ENCODE results near the gene RPP38.

The RPP38 gene, protein sequence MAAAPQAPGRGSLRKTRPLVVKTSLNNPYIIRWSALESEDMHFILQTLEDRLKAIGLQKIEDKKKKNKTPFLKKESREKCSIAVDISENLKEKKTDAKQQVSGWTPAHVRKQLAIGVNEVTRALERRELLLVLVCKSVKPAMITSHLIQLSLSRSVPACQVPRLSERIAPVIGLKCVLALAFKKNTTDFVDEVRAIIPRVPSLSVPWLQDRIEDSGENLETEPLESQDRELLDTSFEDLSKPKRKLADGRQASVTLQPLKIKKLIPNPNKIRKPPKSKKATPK

DNA sequence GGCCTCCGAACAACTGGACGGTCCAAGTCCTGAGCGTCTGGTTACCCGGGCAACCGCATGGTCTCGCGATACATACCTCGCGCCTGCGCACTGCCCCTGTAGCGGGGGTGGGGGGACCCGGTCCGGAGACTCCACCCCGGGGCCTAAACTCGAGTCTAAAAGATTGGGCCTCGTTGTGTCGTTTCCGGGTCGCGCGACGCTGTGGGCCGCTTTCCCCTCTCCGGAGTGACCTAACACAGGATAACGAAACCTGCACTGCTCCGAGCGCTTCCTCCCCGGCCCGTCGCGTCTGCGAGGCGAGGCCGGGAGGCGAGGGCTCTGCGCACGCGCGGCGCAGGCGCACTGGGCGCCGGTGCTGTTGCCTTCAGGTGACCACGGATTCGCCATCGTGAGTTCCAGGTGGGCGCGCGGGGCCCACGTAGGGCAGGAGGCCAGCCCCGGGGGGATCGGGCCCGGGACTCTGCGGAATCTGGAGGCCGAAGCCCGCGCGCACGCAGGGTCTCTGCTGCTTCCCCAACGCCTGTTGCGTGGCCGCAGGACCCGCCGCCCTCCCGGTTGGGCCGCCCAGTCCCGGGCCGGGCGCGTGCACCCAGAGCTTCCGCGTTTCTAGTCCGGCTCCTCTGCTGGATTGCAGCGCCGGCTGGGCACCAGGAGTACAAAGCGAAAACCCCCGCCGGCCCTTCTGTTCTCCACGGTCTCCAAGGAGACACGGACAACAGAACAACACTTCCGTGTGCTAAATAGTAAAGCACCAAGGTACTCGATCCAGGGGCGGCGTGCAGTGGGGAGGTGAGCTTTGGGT, at the start of gene RPP38:
Gene RPP38, plus strand, starts transcription at position 345 of the 802 bp plus-strand sequence. CDS start 5,960 bp downstream, outside the sequence.
- DNase-seq (ENCODE audit: low read depth) = peak; percentile 91

DNA sequence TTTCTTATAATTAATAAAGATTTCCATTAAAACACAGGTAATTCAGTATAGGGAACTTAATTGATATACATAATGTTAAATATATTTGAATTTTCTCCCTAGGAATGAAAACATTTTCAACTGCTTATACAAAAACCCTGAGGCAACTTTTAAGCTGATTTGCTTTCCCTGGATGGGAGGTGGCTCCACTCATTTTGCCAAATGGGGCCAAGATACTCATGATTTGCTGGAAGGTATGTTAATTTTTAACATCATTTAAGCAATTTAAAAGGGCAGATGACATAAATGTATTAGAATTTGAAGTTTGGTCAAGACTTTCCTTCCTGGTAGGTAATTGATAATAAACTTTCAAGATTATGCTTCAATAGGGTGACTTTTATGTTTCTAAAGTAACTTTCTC, 47.6 kb upstream of the RPP38 start:
- no peak for DNase-seq (ENCODE audit: low read depth)

DNA sequence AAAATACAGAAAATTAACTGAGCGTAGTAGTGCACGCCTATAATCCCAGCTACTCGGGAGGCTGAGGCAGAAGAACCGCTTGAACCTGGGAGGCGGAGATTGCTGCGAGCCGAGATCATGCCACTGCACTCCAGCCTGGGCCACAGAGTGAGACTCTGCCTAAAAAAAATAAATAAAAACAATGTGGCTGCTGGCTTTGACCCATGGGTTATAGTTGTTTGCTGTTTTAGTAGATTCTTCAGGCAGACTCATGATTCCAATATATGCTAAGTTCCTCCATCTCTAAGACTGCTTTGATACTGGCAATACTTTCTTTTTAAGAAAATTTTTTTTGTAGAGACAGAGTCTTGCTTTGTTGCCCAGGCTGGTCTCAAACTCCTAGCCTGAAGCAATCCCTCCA, 45.0 kb upstream of the RPP38 start:
- DNase-seq (ENCODE audit: low read depth) = no peak

DNA sequence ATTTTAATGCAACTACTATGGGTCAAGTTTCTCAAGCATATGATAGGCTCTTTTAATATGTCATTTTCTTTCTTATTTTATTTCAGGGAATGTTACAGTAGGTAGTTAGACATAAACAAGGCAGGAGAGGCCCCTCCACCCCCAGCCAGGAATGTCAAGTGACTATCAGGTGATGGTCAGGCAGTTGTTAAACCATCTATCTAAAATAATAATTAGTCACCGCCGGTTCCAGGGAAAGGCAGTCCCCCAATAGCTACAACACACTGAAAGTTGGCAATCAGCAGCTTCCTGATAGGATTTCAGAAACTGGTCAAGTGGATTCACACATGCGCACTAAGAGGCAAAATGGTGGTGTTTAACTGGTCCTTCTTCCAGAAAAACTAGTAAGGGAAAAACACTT, 44.1 kb upstream of the RPP38 start:
- DNase-seq (ENCODE audit: low read depth) = no peak

DNA sequence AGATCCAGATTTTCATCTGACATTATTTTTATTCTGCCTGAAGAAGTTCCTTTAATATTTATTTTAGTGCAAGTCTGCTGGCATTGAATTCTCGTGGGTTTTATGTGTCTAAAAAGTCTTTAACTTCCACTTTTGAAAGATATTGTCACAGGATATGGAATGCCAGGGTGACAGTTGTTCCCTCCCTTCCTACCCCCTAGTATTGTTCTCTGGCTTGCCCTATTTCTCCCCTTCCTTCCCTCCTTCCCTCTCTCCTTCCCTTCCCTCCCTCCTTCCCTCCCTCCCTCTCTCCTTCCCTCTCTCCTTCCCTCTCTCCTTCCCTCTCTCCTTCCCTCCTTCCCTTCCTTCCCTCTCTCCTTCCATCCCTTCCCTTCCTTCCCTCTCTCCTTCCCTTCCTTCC, 38.5 kb upstream of the RPP38 start:
- no peak for DNase-seq (ENCODE audit: low read depth)

DNA sequence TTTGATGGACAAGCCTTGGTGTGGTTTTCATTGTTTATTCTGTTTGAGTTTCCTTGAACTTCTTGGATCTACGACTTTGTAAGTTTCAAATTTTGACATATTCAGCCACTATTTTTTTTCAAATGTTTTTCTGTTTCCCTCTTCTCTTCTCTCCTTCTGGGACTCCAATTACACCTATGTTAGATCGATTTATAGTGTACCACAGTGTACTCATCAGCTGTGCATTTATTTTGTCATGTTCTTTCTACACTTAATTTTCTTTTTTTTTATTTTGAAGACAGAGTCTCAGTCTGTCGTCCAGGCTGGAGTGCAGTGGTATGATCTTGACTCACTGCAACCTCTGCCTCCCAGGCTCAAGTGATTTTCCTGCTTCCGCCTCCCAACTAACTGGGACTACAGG, 37.2 kb upstream of the RPP38 start:
- DNase-seq (ENCODE audit: low read depth) = no peak

DNA sequence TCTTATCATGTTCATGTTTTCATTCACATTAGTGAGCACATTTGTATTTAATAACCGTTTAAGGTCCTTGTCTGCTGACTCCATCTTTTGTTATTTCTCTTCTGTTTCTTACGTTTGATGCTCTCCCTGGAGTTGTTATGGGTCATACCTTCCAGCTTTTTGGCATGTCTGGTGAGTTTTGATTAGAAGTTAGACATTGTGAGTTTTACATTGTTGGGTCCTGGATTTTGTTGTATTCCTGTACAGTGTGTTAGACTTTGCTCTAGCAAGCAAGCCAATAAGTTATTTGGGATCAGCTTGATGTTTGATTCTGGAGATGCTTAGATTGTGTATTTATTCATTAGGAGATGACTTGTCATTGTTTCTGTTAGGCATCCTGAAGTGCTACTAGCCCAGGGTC, 36.5 kb upstream of the RPP38 start:
- DNase-seq (ENCODE audit: low read depth) = no peak

DNA sequence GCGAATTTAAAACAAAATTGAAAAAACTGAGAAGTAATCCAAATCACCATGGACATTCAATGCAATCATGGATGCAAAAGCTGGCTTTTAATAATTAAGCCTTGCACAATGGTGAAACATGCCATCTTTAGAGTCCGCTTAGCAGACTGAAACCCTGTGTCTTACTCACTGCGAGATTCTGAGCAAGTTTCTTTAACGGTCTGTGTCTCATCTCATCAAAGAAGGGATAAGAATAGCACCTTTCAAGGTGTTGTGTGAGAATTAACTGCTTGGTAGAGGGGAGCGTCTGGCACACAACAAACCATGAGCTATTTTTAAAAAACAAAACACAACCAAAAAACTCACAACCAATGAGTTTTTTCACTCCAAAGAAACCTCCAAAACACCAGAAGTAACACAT, 30.0 kb upstream of the RPP38 start:
- no peak for DNase-seq (ENCODE audit: low read depth)

DNA sequence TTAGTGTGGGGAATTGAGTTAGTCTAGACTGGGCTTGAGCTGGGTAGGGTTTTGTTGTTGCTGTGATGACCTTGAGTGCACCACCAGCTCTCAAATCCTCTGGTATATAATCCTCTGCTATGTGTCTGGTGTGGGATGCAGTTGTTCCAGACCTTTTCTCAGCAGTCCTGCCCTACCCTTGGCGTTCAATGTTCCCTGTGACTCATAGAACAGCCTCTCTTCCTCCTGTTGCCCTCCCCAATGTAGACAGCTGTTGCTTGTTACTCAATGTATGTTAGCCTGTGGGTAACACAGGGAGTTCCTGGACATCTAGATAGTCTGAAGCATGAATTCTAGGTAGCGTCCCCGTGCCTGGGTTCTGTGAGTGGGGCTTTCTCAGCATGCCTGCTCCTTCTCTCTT, 28.4 kb upstream of the RPP38 start:
- DNase-seq (ENCODE audit: low read depth) = peak; percentile 17

DNA sequence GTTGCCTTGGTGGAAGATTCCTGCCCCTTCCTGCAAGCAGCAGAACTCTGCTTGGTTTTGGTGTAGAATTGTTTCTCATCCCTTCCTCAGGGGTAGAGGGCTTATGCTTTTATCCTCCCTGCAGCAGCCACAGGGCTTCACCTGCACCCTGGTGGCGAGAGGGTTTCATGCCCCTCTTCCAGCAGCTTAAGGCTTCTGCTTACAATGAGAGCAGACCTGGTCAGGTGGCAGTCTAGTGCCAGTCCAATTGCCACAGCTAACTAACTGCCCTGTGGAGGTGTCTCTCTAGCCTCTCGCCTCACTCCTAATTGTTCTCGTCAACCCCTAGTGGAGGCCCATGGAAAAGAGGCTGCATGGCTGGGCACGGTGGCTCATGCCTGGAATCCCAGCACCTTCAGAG, 27.9 kb upstream of the RPP38 start:
- DNase-seq (ENCODE audit: low read depth) = no peak

DNA sequence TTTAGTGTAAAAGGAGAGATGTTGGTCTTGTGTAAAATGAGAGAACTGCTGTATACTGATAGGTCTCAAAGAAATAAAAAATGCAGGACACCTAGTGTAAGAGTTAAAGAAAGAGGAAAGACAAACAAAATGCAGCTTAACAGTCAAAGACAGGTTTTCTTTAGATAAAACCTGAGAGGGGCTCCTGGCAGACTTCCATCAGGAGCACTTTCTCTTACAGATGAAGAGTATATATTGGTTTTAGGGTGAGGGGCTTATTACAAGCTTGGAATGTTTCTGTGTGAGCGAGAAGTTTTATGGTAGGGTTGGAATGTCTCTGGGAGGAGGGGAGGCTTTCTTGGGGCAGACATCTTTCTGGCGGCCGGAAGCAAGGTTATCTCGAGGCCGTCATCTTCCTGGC, 24.8 kb upstream of the RPP38 start:
- no peak for DNase-seq (ENCODE audit: low read depth)

DNA sequence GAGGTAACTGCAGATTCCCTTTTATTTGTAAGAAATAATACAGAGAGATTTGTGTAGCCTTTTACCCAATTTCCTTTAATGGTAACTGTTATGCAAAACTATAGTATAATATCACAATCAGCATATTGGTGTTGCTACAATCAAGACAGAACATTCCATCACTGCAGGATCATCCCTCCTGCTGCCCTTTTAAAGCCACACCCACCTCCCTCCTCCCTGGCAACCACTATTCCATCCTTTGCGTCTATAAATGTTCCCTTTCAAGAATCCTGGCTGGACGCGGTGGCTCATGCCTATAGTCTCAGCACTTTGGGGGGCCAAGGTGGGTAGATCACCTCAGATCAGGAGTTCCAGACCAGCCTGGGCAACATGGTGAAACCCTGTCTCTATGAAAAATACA, 21.7 kb upstream of the RPP38 start:
- DNase-seq (ENCODE audit: low read depth) = no peak

DNA sequence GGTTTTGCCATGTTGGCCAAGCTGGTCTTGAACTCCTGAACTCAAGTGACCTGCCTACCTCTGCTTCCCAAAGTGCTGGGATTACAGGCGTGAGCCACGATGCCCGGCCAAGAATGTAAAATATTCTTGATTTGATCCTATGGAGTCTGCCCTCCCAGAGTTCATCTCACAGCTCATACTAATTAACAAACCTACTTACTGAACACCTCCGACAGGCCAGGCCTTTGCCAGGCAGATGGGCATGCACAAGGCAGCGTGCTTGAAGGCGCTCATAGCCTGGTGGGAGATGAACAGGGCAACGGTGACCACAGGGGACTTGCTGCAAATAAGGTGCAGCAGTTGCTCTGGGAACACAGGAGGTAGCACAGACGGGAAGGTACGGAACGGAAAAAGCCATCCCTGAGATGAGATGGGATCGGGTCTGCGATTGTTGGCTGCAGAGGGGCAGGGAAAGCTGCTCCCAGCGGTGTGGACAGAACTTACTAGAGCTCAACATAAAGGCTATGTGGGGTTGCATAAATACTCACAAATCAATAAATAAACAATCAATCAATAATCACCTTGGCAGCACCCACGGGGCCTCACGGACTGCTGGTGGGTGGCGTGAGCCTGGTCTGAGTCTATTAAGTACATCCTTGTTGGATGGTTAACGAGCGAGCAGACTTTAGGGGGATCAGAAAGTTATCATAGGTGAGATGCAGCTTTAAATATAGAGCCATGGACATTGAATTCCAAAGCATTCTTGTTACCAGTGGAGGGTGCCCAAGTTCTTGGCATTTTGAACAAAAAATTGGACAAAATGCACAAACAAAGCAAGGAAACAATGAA, 13.3 kb upstream of the RPP38 start:
- no peak for DNase-seq (ENCODE audit: low read depth)

DNA sequence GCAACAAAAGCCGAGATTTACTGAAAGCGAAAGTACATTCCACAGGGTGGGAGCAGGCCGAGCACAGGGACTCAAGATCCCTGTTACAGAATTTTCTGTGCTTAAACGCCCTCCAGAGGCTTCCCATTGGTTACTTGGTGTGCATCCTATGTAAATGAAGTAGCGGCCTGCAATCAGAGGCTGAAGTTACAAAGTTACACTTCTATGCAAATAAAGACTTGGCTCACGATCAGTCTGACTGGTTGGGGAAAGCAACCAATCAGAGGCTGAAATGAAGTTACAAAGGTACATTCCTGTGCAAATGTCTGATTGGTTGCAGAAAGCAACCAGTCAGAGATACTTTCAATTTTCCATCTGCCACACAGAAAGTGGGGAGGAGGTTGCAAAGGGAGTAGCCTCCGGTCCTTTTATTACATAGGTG, 12.6 kb upstream of the RPP38 start:
- peak; percentile 93 for DNase-seq (ENCODE audit: low read depth)

DNA sequence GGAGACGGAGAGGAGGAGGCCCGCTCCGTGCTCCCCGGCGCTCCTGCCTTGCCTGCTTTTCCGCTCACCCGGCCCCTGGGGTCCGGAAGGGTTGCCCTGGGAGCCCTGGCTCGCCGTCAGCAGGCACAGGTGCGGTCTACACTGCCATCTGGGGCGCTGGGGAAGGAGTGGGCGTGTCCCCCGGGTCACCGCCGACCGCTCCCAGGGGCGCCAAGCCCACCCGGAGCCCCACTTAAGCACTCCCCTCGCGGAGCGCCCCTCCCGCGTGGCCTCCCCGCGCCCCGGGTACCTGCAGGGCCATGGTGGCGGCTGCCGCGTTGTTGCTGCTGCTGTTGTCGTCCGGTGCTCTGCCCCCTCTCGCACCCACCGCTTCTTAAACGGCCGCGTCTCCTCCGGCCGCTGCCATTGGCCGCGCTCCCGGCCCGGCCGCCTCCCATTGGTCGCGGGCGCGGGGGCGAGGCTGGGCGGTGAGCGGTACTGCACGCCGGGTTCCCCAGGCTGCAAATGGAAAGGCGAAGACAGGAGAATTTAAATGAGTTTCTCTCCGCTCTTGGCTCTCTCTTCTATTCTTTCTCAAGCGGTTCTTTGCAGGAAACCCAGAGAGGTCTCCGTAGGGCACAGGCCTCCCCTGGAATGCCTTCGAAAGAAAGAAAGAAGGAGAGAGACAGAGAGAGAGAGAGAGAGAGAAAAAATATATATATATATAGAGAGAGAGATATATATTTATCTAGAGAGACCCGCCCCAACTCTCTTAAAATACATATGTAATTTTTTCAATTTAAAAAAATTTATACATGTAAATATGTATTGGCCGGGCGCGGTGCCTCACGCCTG, 8.5 kb upstream of the RPP38 start, which contains the start of gene ACBD7:
Gene ACBD7, minus strand, starts transcription at position 349 of the 834 bp plus-strand sequence. Its CDS starts 48 bp downstream, at position 301.
- DNase-seq (ENCODE audit: low read depth) = peak; percentile 64

DNA sequence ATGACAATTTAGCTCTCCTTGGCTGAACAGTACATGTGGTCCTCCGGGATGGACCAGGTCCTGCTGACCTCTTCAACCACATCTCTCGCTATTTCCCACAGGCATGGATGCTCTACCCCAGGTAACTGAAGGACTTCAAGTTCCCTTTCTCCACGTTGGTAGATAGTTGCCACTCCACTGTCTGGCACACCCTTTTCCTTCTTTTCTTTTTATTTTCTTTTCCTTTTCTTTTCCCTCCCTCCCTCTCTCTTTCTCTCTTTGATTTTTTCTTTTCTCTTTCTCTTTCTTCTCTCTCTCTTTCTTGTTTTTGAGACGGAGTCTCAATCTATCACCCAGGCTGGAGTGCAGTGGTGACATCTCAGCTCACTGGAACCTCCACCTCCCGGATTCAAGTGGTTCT, 5.7 kb upstream of the RPP38 start:
- no peak for DNase-seq (ENCODE audit: low read depth)

DNA sequence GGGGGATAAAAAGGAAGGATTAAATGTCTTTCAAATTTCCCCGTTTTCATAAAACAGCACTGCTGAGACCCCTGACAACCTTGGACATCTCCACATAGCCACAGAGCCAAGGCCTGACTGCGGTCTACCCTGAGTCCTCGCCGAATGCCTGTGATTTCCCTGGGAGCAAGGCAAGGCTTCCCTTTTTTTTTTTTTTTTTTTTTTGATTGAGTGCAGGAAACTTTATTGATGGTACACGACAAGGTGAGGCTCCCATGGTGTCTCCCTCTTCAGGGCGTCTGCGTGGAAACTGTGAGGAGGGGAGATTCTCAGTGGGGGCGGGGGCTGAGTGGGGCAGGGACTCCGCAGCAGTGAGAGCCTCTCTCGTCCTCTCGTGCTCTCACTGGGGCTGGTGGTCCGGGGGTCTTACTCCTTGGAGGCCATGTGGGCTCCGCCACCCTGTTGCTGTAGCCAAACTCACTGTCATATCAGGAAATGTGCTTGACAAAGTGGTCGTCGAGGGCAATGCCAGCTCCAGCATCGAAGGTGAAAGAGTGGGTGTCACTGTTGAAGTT, 4.2 kb upstream of the RPP38 start:
- no peak for DNase-seq (ENCODE audit: low read depth)

DNA sequence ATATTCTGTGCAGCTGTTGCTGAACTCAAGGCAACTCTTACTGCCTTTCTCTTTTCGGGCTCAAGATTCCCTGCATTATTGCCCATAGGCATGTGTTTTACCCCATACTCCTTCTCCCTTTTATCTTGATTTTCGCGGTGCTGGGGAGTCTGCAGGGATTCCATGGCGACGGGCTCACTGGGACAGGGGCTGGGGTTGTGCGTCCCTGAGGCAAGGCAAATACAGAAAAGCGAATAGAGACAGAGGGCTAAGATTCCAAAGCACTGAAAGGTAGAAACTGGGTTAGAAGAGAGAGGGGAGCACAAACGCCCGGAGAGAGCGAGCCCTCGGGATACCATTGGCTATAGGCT, 519 bp upstream of the RPP38 start:
- DNase-seq (ENCODE audit: low read depth) = no peak

DNA sequence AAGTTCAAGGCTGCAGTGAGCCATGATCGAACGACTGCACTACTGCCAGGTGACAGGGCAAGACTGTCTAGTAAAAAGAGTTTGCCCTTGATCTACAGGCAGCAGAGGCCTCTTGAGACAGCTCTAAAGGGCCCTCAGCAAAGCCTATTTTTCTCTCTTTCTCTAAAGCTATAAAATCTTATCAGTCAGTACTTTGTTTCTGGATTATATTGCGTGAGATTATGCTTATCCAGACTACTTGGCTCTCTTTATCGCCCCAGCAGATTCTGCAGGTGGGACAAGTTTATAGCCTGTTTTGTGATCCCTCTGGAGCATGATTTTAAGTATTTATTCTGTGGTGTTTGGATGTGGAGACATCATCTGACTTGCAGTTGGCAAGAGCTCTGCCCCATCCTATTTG, 2.7 kb downstream of the RPP38 start:
- no peak for DNase-seq (ENCODE audit: low read depth)

DNA sequence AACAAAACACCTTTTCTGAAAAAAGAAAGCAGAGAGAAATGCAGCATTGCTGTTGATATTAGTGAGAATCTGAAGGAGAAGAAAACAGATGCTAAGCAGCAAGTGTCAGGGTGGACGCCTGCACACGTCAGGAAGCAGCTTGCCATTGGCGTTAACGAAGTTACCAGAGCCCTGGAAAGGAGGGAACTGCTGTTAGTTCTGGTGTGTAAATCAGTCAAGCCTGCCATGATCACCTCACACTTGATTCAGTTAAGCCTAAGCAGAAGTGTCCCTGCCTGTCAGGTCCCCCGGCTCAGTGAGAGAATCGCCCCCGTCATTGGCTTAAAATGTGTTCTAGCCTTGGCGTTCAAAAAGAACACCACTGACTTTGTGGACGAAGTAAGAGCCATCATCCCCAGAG, 6.4 kb downstream of the RPP38 start:
- DNase-seq (ENCODE audit: low read depth) = no peak

DNA sequence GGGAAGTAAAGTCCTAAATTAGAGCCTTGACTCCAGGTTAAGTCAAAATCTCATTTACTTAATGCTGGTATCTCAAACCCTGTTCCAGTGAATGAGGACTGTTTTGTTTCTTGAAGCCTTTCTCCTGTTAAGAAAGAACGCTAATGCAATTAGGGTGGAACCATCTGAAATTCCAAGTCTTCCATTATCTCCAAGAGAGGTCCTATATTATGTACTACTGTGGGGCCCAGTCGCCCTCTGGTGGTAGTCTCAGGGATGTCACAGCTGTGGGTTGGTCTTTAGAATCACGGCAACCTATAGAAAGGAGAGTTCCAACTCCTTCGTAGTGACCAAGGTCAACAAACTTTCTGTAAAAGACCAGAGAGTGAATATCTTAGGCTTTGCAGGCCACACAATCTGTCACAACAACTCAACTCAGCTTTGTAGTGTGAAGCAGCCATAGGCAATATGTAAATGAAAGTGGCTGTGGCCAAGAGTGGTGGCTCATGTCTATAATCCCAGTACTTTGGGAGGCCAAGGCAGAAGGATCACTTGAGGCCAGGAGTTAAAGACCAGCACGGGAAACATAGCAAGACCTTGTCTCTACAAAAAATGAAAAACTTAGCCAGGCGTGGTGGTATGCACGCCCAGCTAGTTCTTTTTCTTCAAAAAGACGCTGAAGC, 9.3 kb downstream of the RPP38 start:
- no peak for DNase-seq (ENCODE audit: low read depth)

Measured in stromal cell of bone marrow (primary cell).